HG02642 (cell line): ENCODE results near the gene CLIC5.

Experiments used
- ATAC-seq: cut with Tn5 transposase; IDR thresholded peaks from one replicate; pipeline ENCODE4 v1.9.1; 2021; ENCODE audit warnings: mild to moderate bottlenecking; ENCODE audit not compliant: unreplicated experiment, poor library complexity

CLIC5 gene

DNA sequence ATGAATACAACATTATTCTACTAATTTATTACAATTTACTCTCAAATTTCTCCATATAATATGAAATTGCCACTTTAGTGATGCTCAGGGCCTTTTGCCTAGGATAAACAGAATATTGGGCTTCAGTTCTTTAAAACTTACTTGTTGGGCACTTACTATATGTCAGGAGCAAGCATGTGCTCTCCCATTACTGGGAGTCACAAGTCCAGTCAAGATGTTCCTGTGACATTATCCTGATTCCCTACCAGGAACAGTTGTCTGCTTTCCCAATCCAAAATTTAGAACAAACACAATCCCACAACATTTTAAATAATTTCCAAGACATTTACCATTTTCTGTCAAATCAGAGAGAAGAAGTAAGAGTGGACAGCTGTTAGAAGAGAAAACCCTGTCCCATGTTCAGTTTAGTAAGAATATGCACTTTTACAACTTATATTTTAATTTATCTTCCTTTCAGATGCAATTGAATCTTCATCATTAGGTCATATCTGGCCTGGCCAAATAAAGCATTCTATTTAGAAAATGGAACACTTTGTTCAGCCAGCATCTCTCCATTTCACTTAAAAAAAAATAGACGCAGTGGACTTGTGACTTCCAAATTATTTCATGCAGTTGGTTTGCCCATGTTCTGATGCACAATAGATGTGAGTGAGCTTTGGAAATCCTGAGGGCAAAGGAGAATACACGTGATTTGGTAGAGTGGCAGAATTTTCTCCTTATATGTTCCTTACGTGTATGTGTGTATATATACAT, 159.8 kb downstream of the CLIC5 start:
- ATAC-seq: no peak

DNA sequence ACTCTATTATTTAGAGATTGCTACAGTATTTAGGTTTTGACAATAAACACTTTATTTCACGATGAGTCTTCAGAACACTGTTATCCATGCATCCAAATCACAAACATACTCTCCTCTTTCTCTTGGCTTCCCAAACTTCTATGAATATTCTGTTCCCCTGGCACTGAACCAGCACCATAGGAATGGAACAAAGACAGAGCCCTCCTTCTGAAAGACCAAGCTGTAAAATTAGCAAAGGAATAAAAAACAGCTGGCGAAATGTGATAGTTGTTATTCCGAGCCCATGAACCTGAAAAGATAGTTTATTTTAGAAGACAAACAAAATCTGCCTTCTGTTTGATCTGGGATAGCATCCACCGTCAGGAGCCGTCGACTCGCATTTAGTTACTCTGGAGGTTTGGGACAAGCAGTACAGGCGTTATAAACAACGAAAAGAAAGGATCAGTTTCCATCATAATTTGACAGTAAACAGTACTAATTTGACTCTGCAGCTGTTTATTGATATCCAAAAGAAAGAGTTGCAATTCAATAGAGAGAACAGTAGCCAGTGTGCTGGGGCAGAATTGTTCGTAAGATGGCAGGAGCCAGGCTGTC, 161.4 kb downstream of the CLIC5 start:
- ATAC-seq: no peak

DNA sequence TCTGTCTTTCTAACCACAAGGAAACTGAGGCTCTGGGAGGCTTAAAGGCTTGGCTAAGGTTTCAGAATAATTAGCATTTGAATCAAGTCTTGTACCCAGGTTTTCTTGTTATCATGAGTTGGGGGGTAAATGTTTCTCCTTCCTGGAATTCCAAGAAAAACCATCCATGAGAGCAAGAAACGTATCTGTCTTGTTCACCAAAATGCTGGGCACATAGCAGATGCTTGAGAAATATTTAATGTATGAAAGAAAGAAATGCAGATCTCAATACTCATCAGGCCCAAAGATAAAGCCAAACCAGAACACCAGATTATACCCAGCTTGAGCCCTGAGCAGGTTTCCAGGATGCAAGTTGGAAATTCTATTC, 164.6 kb downstream of the CLIC5 start:
- ATAC-seq: no peak

DNA sequence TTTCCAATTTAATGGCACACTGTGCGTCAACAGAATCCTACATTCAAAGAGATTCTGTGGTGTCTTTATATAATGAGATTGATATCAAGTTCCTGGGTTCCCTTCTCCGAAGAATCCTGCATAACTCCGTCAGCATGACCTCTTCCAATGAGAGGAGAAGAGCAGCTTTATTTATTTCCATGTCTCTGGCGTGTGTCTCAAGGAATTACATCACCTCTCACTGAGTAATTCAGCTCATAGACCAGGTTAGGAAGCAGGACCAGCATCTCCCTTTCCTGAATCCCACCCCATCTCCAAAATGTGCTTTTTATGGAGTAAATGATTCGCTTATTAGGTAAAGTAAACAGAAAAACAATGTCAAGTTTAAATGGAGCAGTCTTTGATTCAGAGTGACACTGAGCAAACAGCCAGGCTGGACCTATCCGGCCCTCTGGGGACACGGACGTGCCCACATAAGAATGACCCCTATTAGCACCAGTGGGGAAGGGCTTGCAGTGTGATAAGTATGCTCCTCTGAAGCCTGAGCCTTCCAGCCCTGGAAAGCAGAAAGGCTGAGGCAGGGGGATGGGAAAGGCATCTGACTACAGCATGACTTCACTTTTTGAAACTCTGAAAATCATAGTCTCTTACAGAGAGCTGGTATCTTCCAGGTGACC, 165.2 kb downstream of the CLIC5 start:
- ATAC-seq: no peak

DNA sequence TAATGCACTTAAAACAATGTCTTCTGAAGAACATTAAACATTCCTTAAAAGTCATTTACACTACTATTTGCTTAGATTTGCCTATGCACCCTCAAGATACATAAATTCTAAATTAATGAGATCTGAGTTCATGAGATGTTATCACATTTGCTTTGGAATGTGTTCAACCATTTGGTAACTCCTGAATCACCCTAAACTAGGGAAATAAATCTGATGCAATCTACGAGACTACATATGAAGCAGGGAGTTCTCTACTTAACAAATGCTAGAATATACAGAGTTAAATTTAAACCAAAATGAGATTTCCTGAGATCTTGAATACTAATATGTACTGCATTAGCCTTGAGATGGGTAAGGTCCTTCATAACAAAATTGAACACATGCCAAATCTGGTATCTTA, 170.1 kb downstream of the CLIC5 start:
- no peak for ATAC-seq

DNA sequence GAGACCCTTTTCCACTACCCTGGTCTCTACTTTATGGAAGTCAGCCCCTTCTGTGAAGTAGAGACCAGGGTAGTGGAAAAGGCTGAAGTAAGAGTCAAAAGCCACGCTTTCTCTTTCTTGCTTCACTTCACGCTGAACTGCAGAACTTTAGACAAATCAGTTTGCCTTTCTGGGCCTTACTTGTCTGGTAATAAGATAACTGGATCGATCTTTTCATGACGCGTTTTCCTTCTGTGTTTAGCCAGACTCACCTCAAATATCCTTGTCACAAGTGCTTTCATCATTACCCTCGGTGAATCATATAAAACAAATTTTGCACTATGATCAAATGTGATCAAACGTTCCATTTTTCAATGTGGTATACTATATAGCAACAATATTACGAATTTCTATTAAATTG, 170.7 kb downstream of the CLIC5 start:
- ATAC-seq: no peak

DNA sequence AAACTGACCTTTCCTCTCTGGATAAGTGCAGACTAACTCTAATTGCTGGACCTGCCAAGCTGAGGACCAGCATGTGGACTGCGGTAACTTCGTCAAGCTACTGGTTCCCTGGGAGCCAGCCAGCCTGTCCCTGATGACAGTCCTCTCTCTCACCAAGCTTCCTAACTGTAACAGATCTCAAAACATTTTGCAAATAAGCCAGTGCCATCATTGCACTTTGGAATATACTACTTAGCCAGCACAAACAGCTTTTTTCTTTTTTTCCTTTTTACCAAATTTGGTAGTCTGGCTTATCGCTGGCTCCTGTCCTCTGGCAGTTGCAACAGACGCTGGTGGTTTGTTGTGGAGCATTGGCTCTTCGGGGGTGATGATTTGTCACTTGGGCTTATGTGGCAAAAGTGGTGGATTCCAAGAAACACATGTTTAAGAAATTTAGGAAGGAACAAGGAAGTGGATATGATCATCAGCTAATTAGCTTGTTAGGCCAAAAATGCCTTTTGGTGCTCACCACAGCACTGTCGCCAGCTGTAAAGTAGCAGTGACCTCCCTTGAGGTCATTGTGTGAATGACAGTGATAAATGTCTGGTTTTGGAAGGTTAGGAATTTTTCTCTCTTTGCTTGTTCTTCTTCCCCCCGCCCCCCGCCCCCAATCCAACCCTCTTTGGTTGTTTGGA, 171.7 kb downstream of the CLIC5 start:
- ATAC-seq: no peak

DNA sequence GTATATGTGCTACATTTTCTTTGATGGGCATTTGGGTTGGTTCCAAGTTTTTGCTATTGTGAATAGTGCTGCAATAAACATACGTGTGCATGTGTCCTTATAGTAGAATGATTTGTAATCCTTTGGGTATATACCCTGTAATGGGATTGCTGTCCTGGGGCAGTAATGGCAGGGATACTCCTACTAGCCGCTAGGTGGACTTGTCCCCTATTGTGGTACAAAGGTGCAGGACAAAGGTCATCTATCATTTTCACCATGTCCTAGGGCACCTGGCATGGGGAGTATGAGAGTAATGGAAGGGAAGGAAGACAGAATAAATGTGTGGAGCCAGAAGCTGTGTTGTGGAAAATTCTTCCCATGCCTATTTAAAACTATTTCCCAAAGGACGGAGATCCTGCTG, 174.6 kb downstream of the CLIC5 start:
- ATAC-seq: no peak

DNA sequence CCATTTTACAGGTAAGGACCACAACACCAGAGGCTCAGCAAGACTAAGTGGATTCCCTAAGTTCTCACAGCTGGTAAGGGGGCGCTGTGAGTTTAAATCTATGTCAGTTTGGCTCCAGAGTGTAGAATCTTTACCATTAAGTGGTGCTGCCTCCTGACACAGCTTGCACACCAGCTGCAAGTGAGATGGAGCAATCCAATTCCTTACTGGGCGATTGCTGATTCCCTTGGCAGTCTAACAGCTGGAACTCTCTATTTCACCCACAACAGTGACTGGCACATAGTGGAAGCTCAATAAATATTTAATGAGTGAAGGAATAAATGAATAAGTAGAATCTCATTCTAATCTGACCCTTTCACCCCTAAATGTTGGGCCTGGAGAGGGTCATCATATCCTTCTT, 176.7 kb downstream of the CLIC5 start:
- ATAC-seq: no peak

DNA sequence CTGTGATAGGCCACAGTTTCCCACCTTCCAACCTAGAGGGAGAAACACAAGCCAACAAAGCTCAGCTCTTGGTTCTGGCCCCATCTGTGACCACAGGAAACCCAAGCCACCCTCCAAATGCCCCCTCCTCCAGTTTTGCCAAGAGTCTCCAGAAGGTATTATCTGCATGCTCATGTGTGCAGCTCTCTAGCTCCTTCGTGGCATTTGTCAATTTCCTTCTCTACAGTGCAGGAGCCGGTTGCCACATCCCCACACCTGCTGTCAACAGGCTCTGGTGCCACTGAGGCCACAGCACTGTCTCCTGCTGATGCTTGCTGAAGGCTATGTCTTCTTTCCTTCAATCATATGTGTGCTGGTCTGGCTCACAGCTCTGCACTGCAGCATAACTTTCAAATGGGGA, 177.2 kb downstream of the CLIC5 start:
- no peak for ATAC-seq

DNA sequence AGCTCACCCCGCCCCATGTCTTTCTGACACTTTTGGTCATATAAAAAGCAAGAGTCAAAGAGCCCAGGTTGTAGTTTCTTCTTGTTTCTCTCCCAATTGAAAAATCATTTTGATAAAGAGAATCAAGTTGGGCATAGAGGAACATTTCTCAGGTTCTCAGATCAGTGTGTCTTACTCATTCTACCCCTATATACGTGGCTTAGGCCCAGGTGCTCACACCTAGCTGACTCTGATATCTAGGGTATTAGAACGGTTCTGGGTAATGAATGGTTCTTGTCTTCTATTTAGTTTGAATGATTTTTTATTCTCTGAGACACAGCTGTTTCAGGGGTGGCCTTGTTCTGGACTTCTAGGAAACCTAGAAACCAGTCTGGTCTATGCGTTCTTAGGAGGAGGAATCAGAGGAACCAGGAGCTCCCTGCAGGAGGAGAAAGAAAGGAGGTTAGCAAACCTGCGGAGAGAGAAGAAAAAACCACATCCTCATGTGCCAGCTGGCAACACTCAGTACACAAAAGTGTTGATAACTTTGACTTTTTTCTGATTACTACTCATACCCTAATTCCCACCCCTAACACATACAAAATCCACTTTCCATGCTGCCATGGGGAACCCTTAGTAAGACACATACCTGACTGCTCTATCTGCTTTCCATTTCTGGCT, 178.0 kb downstream of the CLIC5 start:
- ATAC-seq: no peak

DNA sequence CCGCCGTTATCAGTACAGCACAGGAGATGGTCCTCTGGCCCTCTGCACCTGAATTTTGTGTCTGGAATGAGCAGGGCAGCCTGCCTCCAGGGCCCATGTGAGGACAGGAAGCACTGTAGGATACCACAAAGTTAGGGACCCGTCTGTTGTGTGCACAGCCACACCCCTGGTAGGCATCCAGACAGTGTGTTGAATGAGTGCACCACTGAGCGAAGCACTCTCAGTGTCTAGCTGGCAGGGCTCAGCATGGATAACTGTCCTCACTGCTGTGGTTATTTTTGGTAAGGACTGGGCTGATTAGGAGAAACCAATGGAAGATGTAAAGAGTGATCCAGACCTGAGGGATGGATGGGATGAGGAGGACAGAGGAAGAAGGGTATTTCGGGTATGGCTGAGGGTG, 178.7 kb downstream of the CLIC5 start:
- no peak for ATAC-seq

DNA sequence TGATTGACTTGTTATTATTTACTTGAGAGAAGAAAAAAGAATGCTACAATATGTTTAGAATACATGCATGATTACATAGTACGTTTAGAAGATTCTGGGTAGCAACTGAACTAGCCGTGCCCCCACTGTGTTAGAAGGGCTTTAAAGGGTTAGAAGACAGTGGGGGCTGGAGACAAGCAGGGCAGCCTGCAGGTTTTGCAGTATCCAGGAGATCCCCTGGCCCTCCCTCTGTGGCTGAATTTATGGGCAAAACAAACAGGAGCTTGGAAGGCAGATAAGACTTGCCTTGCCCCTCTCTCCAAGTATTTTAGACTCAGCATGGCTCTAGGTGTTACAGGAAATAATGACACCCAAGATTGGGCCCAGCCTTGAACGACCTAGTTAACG, 179.2 kb downstream of the CLIC5 start:
- no peak for ATAC-seq

DNA sequence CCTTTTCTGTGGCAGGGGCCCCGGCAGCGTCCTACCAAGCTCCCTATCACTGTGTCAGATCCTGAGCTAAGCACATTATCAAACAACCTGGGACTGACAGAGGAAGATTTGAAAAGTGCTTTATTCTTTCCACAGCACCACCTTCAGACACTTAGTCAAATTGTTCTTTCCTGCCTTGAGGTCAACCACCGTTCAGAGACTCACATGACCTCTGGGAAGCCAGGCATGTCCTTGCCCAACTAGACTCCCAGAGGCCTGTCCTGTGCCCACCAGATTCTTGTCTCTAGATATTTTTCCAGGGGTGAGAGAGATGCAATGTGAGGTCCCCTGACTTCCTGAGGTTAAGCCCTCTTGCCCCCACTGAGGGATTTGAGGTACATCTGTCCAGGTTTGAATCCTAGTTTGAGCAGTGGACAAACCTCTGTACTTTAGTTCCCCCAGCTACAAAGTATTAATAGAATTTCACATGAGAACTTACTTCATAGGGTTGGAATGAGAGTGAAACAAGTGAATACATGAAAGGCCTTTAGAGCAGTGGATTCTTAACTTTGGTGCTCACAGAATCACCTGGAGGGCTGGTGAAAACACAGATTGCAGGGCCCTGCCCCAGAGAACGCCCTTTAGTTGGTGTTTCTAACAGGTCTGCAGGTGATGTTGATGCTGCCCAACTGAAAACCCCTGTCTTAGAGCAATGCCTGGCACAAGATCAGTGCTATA, 179.8 kb downstream of the CLIC5 start:
- ATAC-seq: no peak

DNA sequence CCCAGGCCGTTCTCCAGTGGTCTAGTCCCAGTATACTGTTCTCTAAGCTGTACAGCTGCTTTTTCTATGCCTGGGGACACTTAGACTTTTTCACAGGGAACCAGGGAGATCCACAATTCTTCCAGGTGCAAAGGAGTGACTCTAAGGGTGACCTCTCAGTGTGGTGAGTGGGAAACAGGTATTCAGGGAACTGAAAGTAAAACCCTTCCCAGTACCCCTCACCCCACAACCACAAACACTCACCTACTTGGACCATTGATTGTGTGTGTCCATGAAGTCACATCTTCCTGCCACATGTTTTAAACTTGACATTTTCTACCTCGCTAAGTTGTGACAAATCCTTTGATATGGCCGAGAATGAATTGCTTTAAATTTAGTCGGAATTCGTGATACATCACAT, 183.6 kb downstream of the CLIC5 start:
- no peak for ATAC-seq
